Suprapubic skin (tissue), 4 donors: ENCODE measurements around the gene PARD3B. TPM values are rescaled to one million over a fixed set of nuclear protein-coding genes. Genes with fewer than 3 reads are reported as not detected.
"Not testable (repeated sequence)": the region's sequence is repeated elsewhere in the genome, so short reads cannot be mapped to it uniquely, and the experiment has no call there.

ENCODE experiments used
- DNase-seq, 2 donors: peaks; one replicate each; pipeline ENCODE4 v3.0.0-alpha.2; 2019; ENCODE audit warnings: low spot score in 2 of 2
- H3K27ac ChIP-seq: fragments of 200-600 bp; sonication (generic); one replicate; pipeline ENCODE4 v1.5.1; 2019
- H3K27me3 ChIP-seq: fragments of 200-600 bp; sonication (generic); one replicate; pipeline ENCODE4 v1.5.1; 2019
- H3K36me3 ChIP-seq: fragments of 200-600 bp; sonication (generic); one replicate; pipeline ENCODE4 v1.5.1; 2019
- H3K4me1 ChIP-seq: fragments of 200-600 bp; sonication (generic); one replicate; pipeline ENCODE4 v1.5.1; 2019
- H3K4me3 ChIP-seq: fragments of 200-600 bp; sonication (generic); one replicate; pipeline ENCODE4 v1.5.1; 2019; ENCODE audit warnings: mild to moderate bottlenecking
- H3K9me3 ChIP-seq: fragments of 200-600 bp; sonication (generic); one replicate; pipeline ENCODE4 v1.5.1; 2019
- CTCF ChIP-seq, 2 donors: fragments of 200-600 bp in 1 of 2; fragments of 450-650 bp in 1 of 2; sonication (generic) in 1 of 2; IDR thresholded peaks; one replicate each; pipeline ENCODE4 v1.5.1; 2016 to 2019; ENCODE audit warnings: antibody characterized with exemption in 2 of 2, mild to moderate bottlenecking in 1 of 2, moderate library complexity in 1 of 2
- EP300 ChIP-seq: sonication (generic); formaldehyde crosslinking; IDR thresholded peaks from one replicate; pipeline ENCODE4 v1.6.1; 2017; ENCODE audit warnings: antibody characterized with exemption
- POLR2A ChIP-seq, 2 donors: fragments of 450-650 bp; IDR thresholded peaks; one replicate each; pipeline ENCODE4 v1.6.1; 2017; ENCODE audit warnings: antibody characterized with exemption in 2 of 2, mild to moderate bottlenecking in 2 of 2, moderate library complexity in 2 of 2
- POLR2AphosphoS5 ChIP-seq, 3 donors: sonication (generic); formaldehyde crosslinking; IDR thresholded peaks; one replicate each; pipeline ENCODE4 v1.6.1; 2017; ENCODE audit warnings: antibody characterized with exemption in 3 of 3
- WGBS: methylation state at CpG from one replicate; pipeline ENCODE4 v1.1.5; 2018; 5-methylcytosine and 5-hydroxymethylcytosine counted together
- total RNA-seq, 4 donors: library from RNA; depleted of rRNA; stranded (reverse); fragments of >200 nt; gene quantifications; one replicate each; pipeline ENCODE4 v1.1.0, GENCODE V29; 2016

The PARD3B gene
- total RNA-seq, 4 donors from 2014 or later = 12.5 to 18.9 (median 15.5) TPM

- TF ChIP-seq CTCF (IDR thresholded peaks at IDR 0.05) (no peak), POLR2AphosphoS5 (IDR thresholded peaks at IDR 0.05) (no peak), POLR2A (IDR thresholded peaks at IDR 0.05) (no peak), EP300 (no peak)
- H3K4me3 ChIP-seq = no peak overlapping the region
These were observed 672.8 kb downstream of the PARD3B start for GRCh38 chr2:205218056-205218455.

GRCh38 chr2:205218816-205219215, 673.5 kb downstream of the PARD3B start:
- not testable (repeated sequence) for H3K4me3 ChIP-seq, H3K27ac ChIP-seq, H3K27me3 ChIP-seq, H3K4me1 ChIP-seq, H3K36me3 ChIP-seq, H3K9me3 ChIP-seq, DNase-seq
- WGBS = 93% methylated on average over 5 of the region's 5 CpGs

More at GRCh38 chr2:205218056-205218455, 672.8 kb downstream of the PARD3B start:
- Histone ChIP-seq H3K4me1 (no peaks in the 10 kb centered on the region), H3K27ac (no peak overlapping the region), H3K27me3 (no peaks in the 10 kb centered on the region), H3K36me3 (no peaks in the 10 kb centered on the region), H3K9me3 (no peaks in the 10 kb centered on the region)
- DNase-seq = no peak
- 67% methylated on average over 3 of the region's 3 CpGs for WGBS

GRCh38 chr2:205220559-205220958, 675.3 kb downstream of the PARD3B start:
- H3K9me3 ChIP-seq = no peaks in the 10 kb centered on the region
- H3K4me1 ChIP-seq = no peaks in the 10 kb centered on the region
- H3K27ac ChIP-seq = no peak overlapping the region
- no peaks in the 10 kb centered on the region for H3K27me3 ChIP-seq
- TF ChIP-seq POLR2A (IDR thresholded peaks at IDR 0.05) = no peak
- no peak for TF ChIP-seq POLR2AphosphoS5 (IDR thresholded peaks at IDR 0.05)
- TF ChIP-seq EP300 = no peak
- TF ChIP-seq CTCF (IDR thresholded peaks at IDR 0.05) = no peak
- H3K4me3 ChIP-seq = no peak overlapping the region
- WGBS = 44% methylated on average over 3 of the region's 3 CpGs
- DNase-seq = no peak
- no peaks in the 10 kb centered on the region for H3K36me3 ChIP-seq

- H3K36me3 ChIP-seq = peaks cover 14% of the 10 kb centered on the region
- WGBS = 91% methylated on average over 3 of the region's 3 CpGs
- H3K9me3 ChIP-seq = no peaks in the 10 kb centered on the region
- H3K27me3 ChIP-seq = no peaks in the 10 kb centered on the region
- no peak overlapping the region for H3K4me3 ChIP-seq
- DNase-seq = no peak
- H3K4me1 ChIP-seq = no peaks in the 10 kb centered on the region
- no peak for TF ChIP-seq CTCF (IDR thresholded peaks at IDR 0.05)
- no peak for TF ChIP-seq POLR2A (IDR thresholded peaks at IDR 0.05)
- TF ChIP-seq POLR2AphosphoS5 (IDR thresholded peaks at IDR 0.05) = no peak
- TF ChIP-seq EP300 = no peak
- H3K27ac ChIP-seq = no peak overlapping the region
These were observed 686.8 kb downstream of the PARD3B start for GRCh38 chr2:205232086-205232485.

- Histone ChIP-seq H3K27ac (no peak overlapping the region), H3K36me3 (peaks cover 12% of the 10 kb centered on the region), H3K27me3 (no peaks in the 10 kb centered on the region), H3K4me3 (no peak overlapping the region), H3K9me3 (no peaks in the 10 kb centered on the region), H3K4me1 (no peaks in the 10 kb centered on the region)
- no peak for DNase-seq
- WGBS = 85% methylated on average over 1 of the region's 1 CpG
- TF ChIP-seq POLR2A (IDR thresholded peaks at IDR 0.05) (no peak), CTCF (IDR thresholded peaks at IDR 0.05) (no peak), EP300 (no peak), POLR2AphosphoS5 (IDR thresholded peaks at IDR 0.05) (no peak)
These were observed 690.2 kb downstream of the PARD3B start for GRCh38 chr2:205235434-205235833.

GRCh38 chr2:205237524-205237923, 692.2 kb downstream of the PARD3B start:
- DNase-seq = no peak
- Histone ChIP-seq H3K4me1 (no peaks in the 10 kb centered on the region), H3K36me3 (no peaks in the 10 kb centered on the region), H3K27me3 (no peaks in the 10 kb centered on the region), H3K9me3 (no peaks in the 10 kb centered on the region), H3K4me3 (no peak overlapping the region), H3K27ac (no peak overlapping the region)
- 70% methylated on average over 3 of the region's 3 CpGs for WGBS
- no peak for TF ChIP-seq CTCF (IDR thresholded peaks at IDR 0.05)
- no peak for TF ChIP-seq POLR2A (IDR thresholded peaks at IDR 0.05)
- no peak for TF ChIP-seq EP300
- TF ChIP-seq POLR2AphosphoS5 (IDR thresholded peaks at IDR 0.05) = no peak
